WERI-Rb-1 (cell line): ENCODE results near the gene SOAT2.
"Not testable (repeated sequence)": the region's sequence is repeated elsewhere in the genome, so short reads cannot be mapped to it uniquely, and the experiment has no call there.

Experiments used
- DNase-seq: peaks from one replicate; pipeline ENCODE4 v3.0.0-alpha.2; 2020
- H3K27ac ChIP-seq: fragments of 250-450 bp; sonication (Bioruptor Pico); 2 replicates; pipeline ENCODE4 v1.5.1; 2020; ENCODE audit warnings: mild to moderate bottlenecking, moderate library complexity
- H3K27me3 ChIP-seq: fragments of 250-450 bp; sonication (Bioruptor Pico); 2 replicates; pipeline ENCODE4 v1.5.1; 2021; ENCODE audit warnings: mild to moderate bottlenecking, low read depth, moderate library complexity; ENCODE audit not compliant: insufficient read depth, severe bottlenecking
- H3K36me3 ChIP-seq: fragments of 250-450 bp; sonication (Bioruptor Pico); 2 replicates; pipeline ENCODE4 v1.5.1; 2020; ENCODE audit warnings: mild to moderate bottlenecking, moderate library complexity
- H3K4me3 ChIP-seq: 2 replicates; pipeline ENCODE4 v1.5.1; 2011; ENCODE audit warnings: low read depth, mild to moderate bottlenecking, control low read depth, low read length
- H3K9me3 ChIP-seq: fragments of 250-450 bp; sonication (Bioruptor Pico); 2 replicates; pipeline ENCODE4 v1.5.1; 2021; ENCODE audit warnings: mild to moderate bottlenecking, moderate library complexity; ENCODE audit not compliant: severe bottlenecking
- CTCF ChIP-seq: IDR thresholded peaks from 2 replicates; pipeline ENCODE4 v1.5.1; 2011; ENCODE audit warnings: low read depth, mild to moderate bottlenecking, control low read depth, inconsistent platforms, low read length

The SOAT2 gene

DNA sequence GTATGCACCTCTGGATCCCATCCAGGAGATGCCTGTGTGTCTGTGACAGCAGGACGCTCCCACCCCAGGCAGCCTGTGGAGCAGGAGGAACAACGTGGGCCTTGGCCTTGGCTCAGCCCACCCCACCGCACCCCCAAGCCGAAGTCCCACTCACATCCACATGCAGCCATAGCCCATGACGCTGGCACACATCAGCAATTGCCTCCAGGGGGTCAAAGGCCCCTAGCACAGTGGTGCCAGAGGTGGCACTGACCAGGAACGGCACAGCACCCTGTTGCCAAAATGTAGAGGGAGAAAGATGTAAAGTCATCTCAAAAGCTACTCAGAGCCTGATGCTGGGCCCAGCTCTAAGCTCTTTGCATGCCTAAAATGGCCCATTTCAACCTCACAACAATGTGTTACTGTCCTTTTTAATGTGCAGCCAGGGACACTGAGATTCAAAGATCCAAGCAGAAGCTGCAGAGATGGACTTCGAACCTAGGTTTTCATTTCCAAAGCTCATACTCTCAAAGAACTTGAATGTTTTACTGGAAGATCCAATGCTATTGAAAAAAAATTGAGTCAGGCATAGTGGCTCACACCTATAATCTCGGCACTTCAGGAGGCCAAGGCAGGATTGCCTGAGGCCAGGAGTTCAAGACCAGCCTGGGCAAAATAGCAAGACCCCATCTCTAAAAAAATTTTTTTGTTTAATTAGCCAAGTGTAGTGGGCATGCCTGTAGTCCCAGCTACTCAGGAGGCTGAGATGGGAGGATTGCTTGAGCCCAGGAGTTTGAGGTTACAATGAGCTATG lies 58.0 kb downstream of the SOAT2 start:
- TF ChIP-seq CTCF, result no peak

GRCh38 chr12:53163008-53163407 lies 59.7 kb downstream of the SOAT2 start:
- not testable (repeated sequence) for DNase-seq, H3K9me3 ChIP-seq, H3K27me3 ChIP-seq, H3K36me3 ChIP-seq, H3K27ac ChIP-seq, H3K4me3 ChIP-seq

More for the DNA sequence above, 58.0 kb downstream of the SOAT2 start:
- no peaks in the 10 kb centered on the region for H3K9me3 ChIP-seq
- H3K27me3 ChIP-seq, result no peaks in the 10 kb centered on the region
- no peaks in the 10 kb centered on the region for H3K36me3 ChIP-seq
- H3K27ac ChIP-seq, result no peak overlapping the region
- DNase-seq, result no peak
- H3K4me3 ChIP-seq, result no peak overlapping the region

DNA sequence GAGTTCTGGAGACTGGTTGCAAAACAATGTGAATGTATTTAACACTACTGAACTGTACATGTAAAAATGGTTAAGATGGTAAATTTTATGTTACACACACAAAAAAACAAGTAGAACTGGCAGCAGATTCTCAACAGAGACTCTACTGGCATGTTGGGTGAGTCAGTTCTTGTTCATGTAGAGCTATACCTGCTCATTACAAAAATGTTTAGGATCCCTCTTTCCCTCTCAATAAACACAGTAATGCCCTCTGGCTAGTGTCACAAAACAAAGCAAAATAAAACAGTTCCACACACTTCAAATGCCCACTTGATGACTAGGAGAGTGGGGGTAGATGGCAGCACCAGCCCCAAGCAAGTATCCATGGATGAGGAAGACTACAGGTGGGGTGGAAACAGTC lies 63.6 kb downstream of the SOAT2 start:
- Histone ChIP-seq H3K4me3 (no peak overlapping the region), H3K27ac (no peak overlapping the region), H3K9me3 (no peaks in the 10 kb centered on the region), H3K27me3 (no peaks in the 10 kb centered on the region), H3K36me3 (no peaks in the 10 kb centered on the region)
- no peak for TF ChIP-seq CTCF
- DNase-seq, result no peak

GRCh38 chr12:53169644-53170043 lies 66.4 kb downstream of the SOAT2 start:
- TF ChIP-seq CTCF, result no peak
- Histone ChIP-seq H3K27me3 (no peaks in the 10 kb centered on the region), H3K36me3 (no peaks in the 10 kb centered on the region), H3K4me3 (no peak overlapping the region), H3K9me3 (no peaks in the 10 kb centered on the region), H3K27ac (no peak overlapping the region)
- DNase-seq, result no peak

DNA sequence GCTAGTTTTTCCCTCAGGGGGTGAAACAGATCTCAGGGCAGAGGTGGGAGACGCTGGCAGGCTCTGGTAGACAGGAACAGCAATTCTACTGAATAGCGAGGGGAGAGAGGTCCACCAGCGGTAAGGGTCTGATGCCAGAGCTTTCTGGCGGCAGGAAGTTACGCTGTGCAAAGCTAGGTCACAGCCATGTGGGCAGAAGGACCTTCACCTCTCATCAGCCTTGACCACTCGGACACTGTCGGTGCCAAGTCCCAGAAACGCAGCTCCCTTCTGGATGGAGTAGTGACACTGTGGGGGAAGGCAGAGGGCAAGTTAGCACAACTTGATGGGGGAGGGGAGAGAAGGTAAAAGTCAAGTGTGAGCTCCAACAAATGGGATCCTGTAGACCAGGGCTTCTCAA lies 66.9 kb downstream of the SOAT2 start:
- TF ChIP-seq CTCF, result no peak
- Histone ChIP-seq H3K27ac (no peak overlapping the region), H3K9me3 (no peaks in the 10 kb centered on the region), H3K36me3 (no peaks in the 10 kb centered on the region), H3K27me3 (no peaks in the 10 kb centered on the region), H3K4me3 (no peak overlapping the region)
- no peak for DNase-seq

GRCh38 chr12:53170876-53171724 lies 67.8 kb downstream of the SOAT2 start:
- Histone ChIP-seq H3K4me3 (no peak overlapping the region), H3K36me3 (no peaks in the 10 kb centered on the region), H3K27ac (no peak overlapping the region), H3K27me3 (no peaks in the 10 kb centered on the region), H3K9me3 (no peaks in the 10 kb centered on the region)
- DNase-seq, result no peak
- TF ChIP-seq CTCF, result no peak
